Measurements from ENCODE around the gene DLGAP1.

DNA sequence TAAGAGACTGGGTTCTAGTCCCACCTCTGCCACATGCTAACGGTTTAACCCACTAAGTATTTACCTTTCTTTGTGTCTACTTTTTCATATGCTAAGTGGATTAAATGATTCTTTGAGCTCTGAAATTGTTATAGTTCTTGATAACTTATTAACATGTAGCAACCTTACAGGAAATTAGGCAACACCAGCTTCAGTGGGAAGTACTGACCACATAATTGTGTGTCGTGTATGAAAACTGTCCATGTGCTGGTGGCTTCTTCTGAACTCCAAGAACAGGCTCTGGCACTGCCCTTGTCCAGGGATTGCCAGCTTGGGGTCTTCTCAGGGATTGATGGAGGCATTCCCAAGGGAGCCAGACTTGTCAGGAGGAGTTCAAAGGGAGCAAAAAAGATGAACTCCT is 577.4 kb downstream of the DLGAP1 start:
- TF ChIP-seq, protein P1, sequence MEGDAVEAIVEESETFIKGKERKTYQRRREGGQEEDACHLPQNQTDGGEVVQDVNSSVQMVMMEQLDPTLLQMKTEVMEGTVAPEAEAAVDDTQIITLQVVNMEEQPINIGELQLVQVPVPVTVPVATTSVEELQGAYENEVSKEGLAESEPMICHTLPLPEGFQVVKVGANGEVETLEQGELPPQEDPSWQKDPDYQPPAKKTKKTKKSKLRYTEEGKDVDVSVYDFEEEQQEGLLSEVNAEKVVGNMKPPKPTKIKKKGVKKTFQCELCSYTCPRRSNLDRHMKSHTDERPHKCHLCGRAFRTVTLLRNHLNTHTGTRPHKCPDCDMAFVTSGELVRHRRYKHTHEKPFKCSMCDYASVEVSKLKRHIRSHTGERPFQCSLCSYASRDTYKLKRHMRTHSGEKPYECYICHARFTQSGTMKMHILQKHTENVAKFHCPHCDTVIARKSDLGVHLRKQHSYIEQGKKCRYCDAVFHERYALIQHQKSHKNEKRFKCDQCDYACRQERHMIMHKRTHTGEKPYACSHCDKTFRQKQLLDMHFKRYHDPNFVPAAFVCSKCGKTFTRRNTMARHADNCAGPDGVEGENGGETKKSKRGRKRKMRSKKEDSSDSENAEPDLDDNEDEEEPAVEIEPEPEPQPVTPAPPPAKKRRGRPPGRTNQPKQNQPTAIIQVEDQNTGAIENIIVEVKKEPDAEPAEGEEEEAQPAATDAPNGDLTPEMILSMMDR (conservative IDR thresholded peaks at IDR 0.05; ENCODE audit: low read depth in 2 of 2), result no peak
- no peak for TF ChIP-seq POLR2AphosphoS5 (IDR thresholded peaks at IDR 0.05; ENCODE audit: low read depth)
- TF ChIP-seq ZNF114 (CRISPR knock-in tag; IDR thresholded peaks at IDR 0.05), result no peak
- TF ChIP-seq, protein P2, sequence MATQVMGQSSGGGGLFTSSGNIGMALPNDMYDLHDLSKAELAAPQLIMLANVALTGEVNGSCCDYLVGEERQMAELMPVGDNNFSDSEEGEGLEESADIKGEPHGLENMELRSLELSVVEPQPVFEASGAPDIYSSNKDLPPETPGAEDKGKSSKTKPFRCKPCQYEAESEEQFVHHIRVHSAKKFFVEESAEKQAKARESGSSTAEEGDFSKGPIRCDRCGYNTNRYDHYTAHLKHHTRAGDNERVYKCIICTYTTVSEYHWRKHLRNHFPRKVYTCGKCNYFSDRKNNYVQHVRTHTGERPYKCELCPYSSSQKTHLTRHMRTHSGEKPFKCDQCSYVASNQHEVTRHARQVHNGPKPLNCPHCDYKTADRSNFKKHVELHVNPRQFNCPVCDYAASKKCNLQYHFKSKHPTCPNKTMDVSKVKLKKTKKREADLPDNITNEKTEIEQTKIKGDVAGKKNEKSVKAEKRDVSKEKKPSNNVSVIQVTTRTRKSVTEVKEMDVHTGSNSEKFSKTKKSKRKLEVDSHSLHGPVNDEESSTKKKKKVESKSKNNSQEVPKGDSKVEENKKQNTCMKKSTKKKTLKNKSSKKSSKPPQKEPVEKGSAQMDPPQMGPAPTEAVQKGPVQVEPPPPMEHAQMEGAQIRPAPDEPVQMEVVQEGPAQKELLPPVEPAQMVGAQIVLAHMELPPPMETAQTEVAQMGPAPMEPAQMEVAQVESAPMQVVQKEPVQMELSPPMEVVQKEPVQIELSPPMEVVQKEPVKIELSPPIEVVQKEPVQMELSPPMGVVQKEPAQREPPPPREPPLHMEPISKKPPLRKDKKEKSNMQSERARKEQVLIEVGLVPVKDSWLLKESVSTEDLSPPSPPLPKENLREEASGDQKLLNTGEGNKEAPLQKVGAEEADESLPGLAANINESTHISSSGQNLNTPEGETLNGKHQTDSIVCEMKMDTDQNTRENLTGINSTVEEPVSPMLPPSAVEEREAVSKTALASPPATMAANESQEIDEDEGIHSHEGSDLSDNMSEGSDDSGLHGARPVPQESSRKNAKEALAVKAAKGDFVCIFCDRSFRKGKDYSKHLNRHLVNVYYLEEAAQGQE (IDR thresholded peaks at IDR 0.05; ENCODE audit: unreplicated experiment), result no peak
- TF ChIP-seq EZH2 (IDR thresholded peaks at IDR 0.05; ENCODE audit: low read depth, unreplicated experiment), result no peak
- TF ChIP-seq CREB1 (CRISPR knock-in tag; IDR thresholded peaks at IDR 0.05; ENCODE audit: low read depth), result no peak
- TF ChIP-seq, protein P3, sequence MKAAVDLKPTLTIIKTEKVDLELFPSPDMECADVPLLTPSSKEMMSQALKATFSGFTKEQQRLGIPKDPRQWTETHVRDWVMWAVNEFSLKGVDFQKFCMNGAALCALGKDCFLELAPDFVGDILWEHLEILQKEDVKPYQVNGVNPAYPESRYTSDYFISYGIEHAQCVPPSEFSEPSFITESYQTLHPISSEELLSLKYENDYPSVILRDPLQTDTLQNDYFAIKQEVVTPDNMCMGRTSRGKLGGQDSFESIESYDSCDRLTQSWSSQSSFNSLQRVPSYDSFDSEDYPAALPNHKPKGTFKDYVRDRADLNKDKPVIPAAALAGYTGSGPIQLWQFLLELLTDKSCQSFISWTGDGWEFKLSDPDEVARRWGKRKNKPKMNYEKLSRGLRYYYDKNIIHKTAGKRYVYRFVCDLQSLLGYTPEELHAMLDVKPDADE (IDR thresholded peaks at IDR 0.05), result no peak
- TF ChIP-seq EZH2phosphoT487 (IDR thresholded peaks at IDR 0.05; ENCODE audit: unreplicated experiment), result no peak
- no peak for TF ChIP-seq JUNB (IDR thresholded peaks at IDR 0.05; ENCODE audit: unreplicated experiment)
- no peak for TF ChIP-seq ZNF331 (CRISPR knock-in tag; IDR thresholded peaks at IDR 0.05; ENCODE audit: low read depth)
- no peak for TF ChIP-seq STAT1 (IDR thresholded peaks at IDR 0.05; ENCODE audit: unreplicated experiment)
- TF ChIP-seq, protein P4, sequence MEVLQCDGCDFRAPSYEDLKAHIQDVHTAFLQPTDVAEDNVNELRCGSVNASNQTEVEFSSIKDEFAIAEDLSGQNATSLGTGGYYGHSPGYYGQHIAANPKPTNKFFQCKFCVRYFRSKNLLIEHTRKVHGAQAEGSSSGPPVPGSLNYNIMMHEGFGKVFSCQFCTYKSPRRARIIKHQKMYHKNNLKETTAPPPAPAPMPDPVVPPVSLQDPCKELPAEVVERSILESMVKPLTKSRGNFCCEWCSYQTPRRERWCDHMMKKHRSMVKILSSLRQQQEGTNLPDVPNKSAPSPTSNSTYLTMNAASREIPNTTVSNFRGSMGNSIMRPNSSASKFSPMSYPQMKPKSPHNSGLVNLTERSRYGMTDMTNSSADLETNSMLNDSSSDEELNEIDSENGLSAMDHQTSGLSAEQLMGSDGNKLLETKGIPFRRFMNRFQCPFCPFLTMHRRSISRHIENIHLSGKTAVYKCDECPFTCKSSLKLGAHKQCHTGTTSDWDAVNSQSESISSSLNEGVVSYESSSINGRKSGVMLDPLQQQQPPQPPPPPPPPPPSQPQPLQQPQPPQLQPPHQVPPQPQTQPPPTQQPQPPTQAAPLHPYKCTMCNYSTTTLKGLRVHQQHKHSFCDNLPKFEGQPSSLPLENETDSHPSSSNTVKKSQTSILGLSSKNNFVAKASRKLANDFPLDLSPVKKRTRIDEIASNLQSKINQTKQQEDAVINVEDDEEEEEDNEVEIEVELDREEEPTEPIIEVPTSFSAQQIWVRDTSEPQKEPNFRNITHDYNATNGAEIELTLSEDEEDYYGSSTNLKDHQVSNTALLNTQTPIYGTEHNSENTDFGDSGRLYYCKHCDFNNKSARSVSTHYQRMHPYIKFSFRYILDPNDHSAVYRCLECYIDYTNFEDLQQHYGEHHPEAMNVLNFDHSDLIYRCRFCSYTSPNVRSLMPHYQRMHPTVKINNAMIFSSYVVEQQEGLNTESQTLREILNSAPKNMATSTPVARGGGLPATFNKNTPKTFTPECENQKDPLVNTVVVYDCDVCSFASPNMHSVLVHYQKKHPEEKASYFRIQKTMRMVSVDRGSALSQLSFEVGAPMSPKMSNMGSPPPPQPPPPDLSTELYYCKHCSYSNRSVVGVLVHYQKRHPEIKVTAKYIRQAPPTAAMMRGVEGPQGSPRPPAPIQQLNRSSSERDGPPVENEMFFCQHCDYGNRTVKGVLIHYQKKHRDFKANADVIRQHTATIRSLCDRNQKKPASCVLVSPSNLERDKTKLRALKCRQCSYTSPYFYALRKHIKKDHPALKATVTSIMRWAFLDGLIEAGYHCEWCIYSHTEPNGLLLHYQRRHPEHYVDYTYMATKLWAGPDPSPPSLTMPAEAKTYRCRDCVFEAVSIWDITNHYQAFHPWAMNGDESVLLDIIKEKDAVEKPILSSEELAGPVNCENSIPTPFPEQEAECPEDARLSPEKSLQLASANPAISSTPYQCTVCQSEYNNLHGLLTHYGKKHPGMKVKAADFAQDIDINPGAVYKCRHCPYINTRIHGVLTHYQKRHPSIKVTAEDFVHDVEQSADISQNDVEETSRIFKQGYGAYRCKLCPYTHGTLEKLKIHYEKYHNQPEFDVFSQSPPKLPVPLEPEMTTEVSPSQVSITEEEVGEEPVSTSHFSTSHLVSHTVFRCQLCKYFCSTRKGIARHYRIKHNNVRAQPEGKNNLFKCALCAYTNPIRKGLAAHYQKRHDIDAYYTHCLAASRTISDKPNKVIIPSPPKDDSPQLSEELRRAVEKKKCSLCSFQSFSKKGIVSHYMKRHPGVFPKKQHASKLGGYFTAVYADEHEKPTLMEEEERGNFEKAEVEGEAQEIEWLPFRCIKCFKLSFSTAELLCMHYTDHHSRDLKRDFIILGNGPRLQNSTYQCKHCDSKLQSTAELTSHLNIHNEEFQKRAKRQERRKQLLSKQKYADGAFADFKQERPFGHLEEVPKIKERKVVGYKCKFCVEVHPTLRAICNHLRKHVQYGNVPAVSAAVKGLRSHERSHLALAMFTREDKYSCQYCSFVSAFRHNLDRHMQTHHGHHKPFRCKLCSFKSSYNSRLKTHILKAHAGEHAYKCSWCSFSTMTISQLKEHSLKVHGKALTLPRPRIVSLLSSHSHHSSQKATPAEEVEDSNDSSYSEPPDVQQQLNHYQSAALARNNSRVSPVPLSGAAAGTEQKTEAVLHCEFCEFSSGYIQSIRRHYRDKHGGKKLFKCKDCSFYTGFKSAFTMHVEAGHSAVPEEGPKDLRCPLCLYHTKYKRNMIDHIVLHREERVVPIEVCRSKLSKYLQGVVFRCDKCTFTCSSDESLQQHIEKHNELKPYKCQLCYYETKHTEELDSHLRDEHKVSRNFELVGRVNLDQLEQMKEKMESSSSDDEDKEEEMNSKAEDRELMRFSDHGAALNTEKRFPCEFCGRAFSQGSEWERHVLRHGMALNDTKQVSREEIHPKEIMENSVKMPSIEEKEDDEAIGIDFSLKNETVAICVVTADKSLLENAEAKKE (CRISPR knock-in tag; IDR thresholded peaks at IDR 0.05), result no peak

Data from GM23338 (cell line).